Activated CD8-positive, alpha-beta memory T cell treated with anti-CD3 and anti-CD28 coated beads for 24 hours (primary cell): ENCODE measurements around the gene CCT7.

Experiments used
- DNase-seq: peaks from one replicate; pipeline ENCODE4 v3.0.0-alpha.2; 2020

The CCT7 gene

GRCh38 chr2:73297151-73297559, 63.0 kb downstream of the CCT7 start:
- no peak for DNase-seq

GRCh38 chr2:73297586-73297985, 63.5 kb downstream of the CCT7 start:
- no peak for DNase-seq

GRCh38 chr2:73300926-73301325, 66.8 kb downstream of the CCT7 start:
- no peak for DNase-seq

- no peak for DNase-seq
Observed at GRCh38 chr2:73301636-73302035, 67.5 kb downstream of the CCT7 start.
